Measurements from ENCODE around the gene ZBTB3. TPM values are rescaled to one million over a fixed set of nuclear protein-coding genes. Genes with fewer than 3 reads are reported as not detected.

Gene ZBTB3
- polyA plus RNA-seq, 1 donor from 2014 or later, result 8.5 TPM

DNA sequence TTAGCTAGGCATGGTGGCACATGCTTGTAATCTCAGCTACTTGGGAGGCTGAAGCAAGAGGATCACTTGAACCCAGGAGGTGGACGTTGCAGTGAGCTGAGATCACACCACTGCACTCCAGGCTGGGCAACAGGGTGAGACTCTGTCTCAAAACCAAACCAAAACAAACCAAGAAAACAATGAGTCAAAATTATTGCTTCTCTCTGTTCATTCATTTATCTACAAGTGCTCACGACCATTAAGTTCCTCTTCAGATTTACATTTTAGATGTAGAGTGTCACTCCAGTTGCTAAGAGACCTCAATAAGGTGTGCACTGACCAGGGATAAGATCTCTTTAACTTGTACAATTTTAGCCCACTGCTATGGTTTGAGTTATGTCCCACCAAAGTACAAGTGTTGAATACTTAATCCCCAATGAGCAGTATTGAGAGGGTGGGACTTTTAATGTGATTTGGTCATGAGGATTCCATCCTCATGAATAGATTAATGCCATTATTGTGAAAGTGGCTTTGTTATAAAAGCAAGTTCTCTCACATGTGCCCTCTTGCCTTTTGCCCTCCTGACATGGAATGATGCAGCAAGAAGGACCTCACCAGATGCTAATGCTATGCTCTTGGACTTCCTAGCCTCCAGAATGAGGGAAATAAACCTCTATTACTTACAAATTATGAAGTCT, 34.5 kb downstream of the ZBTB3 start:
- Histone ChIP-seq H4K20me1 (ENCODE audit: insufficient read depth) (no peaks in the 10 kb centered on the region), H3K4me2 (ENCODE audit: low read length) (no peak overlapping the region), H2AFZ (ENCODE audit: low read depth, low read length) (no peak overlapping the region), H3K9me3 (ENCODE audit: low read length) (no peaks in the 10 kb centered on the region), H3K9ac (ENCODE audit: low read length) (no peak overlapping the region), H3K36me3 (ENCODE audit: insufficient read depth, low read length) (peaks cover 30% of the 10 kb centered on the region), H3F3A (ENCODE audit: insufficient read depth, low read length, poor library complexity, severe bottlenecking) (no peaks in the 10 kb centered on the region), H3K4me3 (ENCODE audit: low read length) (no peak overlapping the region), H3K79me2 (replicated peaks; ENCODE audit: insufficient read depth, low read length) (peaks cover 35% of the 10 kb centered on the region), H3K27ac (ENCODE audit: low read length) (no peak overlapping the region), H3K9me2 (ENCODE audit: insufficient read depth, low read length) (no peaks in the 10 kb centered on the region), H3K27me3 (ENCODE audit: insufficient read depth, low read depth, low read length) (no peaks in the 10 kb centered on the region)
- no peak for TF ChIP-seq EZH2 (IDR thresholded peaks at IDR 0.05; ENCODE audit: borderline replicate concordance, insufficient read depth, low read length, poor library complexity, severe bottlenecking)
- TF ChIP-seq EP300 (conservative IDR thresholded peaks at IDR 0.05; ENCODE audit: poor library complexity, severe bottlenecking), result no peak
- TF ChIP-seq, protein P1, sequence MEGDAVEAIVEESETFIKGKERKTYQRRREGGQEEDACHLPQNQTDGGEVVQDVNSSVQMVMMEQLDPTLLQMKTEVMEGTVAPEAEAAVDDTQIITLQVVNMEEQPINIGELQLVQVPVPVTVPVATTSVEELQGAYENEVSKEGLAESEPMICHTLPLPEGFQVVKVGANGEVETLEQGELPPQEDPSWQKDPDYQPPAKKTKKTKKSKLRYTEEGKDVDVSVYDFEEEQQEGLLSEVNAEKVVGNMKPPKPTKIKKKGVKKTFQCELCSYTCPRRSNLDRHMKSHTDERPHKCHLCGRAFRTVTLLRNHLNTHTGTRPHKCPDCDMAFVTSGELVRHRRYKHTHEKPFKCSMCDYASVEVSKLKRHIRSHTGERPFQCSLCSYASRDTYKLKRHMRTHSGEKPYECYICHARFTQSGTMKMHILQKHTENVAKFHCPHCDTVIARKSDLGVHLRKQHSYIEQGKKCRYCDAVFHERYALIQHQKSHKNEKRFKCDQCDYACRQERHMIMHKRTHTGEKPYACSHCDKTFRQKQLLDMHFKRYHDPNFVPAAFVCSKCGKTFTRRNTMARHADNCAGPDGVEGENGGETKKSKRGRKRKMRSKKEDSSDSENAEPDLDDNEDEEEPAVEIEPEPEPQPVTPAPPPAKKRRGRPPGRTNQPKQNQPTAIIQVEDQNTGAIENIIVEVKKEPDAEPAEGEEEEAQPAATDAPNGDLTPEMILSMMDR (IDR thresholded peaks at IDR 0.05; ENCODE audit: poor library complexity, severe bottlenecking), result no peak
- TF ChIP-seq SMC3 (conservative IDR thresholded peaks at IDR 0.05; ENCODE audit: poor library complexity), result no peak
- TF ChIP-seq RAD21 (conservative IDR thresholded peaks at IDR 0.05), result no peak
- no peak for TF ChIP-seq POLR2AphosphoS5 (IDR thresholded peaks at IDR 0.05)
- TF ChIP-seq, protein P2, sequence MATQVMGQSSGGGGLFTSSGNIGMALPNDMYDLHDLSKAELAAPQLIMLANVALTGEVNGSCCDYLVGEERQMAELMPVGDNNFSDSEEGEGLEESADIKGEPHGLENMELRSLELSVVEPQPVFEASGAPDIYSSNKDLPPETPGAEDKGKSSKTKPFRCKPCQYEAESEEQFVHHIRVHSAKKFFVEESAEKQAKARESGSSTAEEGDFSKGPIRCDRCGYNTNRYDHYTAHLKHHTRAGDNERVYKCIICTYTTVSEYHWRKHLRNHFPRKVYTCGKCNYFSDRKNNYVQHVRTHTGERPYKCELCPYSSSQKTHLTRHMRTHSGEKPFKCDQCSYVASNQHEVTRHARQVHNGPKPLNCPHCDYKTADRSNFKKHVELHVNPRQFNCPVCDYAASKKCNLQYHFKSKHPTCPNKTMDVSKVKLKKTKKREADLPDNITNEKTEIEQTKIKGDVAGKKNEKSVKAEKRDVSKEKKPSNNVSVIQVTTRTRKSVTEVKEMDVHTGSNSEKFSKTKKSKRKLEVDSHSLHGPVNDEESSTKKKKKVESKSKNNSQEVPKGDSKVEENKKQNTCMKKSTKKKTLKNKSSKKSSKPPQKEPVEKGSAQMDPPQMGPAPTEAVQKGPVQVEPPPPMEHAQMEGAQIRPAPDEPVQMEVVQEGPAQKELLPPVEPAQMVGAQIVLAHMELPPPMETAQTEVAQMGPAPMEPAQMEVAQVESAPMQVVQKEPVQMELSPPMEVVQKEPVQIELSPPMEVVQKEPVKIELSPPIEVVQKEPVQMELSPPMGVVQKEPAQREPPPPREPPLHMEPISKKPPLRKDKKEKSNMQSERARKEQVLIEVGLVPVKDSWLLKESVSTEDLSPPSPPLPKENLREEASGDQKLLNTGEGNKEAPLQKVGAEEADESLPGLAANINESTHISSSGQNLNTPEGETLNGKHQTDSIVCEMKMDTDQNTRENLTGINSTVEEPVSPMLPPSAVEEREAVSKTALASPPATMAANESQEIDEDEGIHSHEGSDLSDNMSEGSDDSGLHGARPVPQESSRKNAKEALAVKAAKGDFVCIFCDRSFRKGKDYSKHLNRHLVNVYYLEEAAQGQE (IDR thresholded peaks at IDR 0.05; ENCODE audit: borderline replicate concordance), result no peak
- no peak for TF ChIP-seq MXI1 (conservative IDR thresholded peaks at IDR 0.05; ENCODE audit: poor library complexity, severe bottlenecking)
- TF ChIP-seq TAF1 (IDR thresholded peaks at IDR 0.05; ENCODE audit: low read depth), result no peak

DNA sequence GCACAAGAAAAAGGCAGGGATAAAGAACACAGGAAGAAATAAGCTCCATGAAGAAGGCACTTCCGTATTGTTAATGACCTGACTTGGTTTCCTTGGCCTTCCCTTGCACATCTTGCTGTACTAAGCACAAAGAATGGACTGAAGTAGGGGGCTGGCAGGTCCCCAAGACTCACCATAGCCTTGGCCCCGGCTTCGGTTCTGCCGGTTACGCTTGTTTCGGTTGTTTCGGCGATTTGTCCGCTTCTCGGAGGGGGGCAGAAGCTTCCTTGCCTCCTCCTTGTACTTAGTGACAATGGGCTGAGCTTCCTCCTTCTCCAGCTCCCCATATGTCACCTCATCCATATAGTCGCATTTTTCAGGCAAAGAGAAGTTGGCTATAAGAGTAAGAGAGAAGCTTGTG, 37.1 kb downstream of the ZBTB3 start:
- no peak overlapping the region for H3K27ac ChIP-seq (ENCODE audit: low read length)
- H4K20me1 ChIP-seq (ENCODE audit: insufficient read depth), result no peaks in the 10 kb centered on the region
- H3K36me3 ChIP-seq (ENCODE audit: insufficient read depth, low read length), result peaks cover 18% of the 10 kb centered on the region
- no peak overlapping the region for H3K4me2 ChIP-seq (ENCODE audit: low read length)
- H3K4me3 ChIP-seq (ENCODE audit: low read length), result no peak overlapping the region
- TF ChIP-seq, protein P1 (IDR thresholded peaks at IDR 0.05; ENCODE audit: poor library complexity, severe bottlenecking), result no peak
- TF ChIP-seq MXI1 (conservative IDR thresholded peaks at IDR 0.05; ENCODE audit: poor library complexity, severe bottlenecking) (no peak), EZH2 (IDR thresholded peaks at IDR 0.05; ENCODE audit: borderline replicate concordance, insufficient read depth, low read length, poor library complexity, severe bottlenecking) (no peak)
- no peak overlapping the region for H2AFZ ChIP-seq (ENCODE audit: low read depth, low read length)
- no peaks in the 10 kb centered on the region for H3F3A ChIP-seq (ENCODE audit: insufficient read depth, low read length, poor library complexity, severe bottlenecking)
- peaks cover 12% of the 10 kb centered on the region for H3K79me2 ChIP-seq (replicated peaks; ENCODE audit: insufficient read depth, low read length)
- H3K9ac ChIP-seq (ENCODE audit: low read length), result no peak overlapping the region
- H3K9me2 ChIP-seq (ENCODE audit: insufficient read depth, low read length), result no peaks in the 10 kb centered on the region
- no peaks in the 10 kb centered on the region for H3K27me3 ChIP-seq (ENCODE audit: insufficient read depth, low read depth, low read length)
- no peaks in the 10 kb centered on the region for H3K9me3 ChIP-seq (ENCODE audit: low read length)

All from neural cell (in vitro differentiated cells).